Natural killer cell (primary cell): ENCODE results near the gene DAPK1. TPM values are rescaled to one million over a fixed set of nuclear protein-coding genes. Genes with fewer than 3 reads are reported as not detected.

Source experiments
- ATAC-seq, 3 donors: fragments of 150-1000 bp in 2 of 3; fragments of 200-7000 bp in 1 of 3; cut with Tn5 transposase; 1 replicate in 1 of 3; 2 replicates in 2 of 3; pipeline ENCODE4 v1.10.0; 2021; ENCODE audit warnings: mild to moderate bottlenecking in 2 of 3, moderate library complexity in 2 of 3
- DNase-seq, 2 donors: peaks; one replicate each; pipeline versions ENCODE4 v3.0.0 to v3.0.0-alpha.2; 2013 to 2021; ENCODE audit warnings: mixed read lengths in 1 of 2
- H3K27ac ChIP-seq: one replicate; pipeline ENCODE4 v1.5.1; 2013; ENCODE audit warnings: mild to moderate bottlenecking, low read length
- H3K27me3 ChIP-seq: one replicate; pipeline ENCODE4 v1.6.1; 2013; ENCODE audit warnings: low read length; ENCODE audit not compliant: control insufficient read depth, insufficient read depth
- H3K36me3 ChIP-seq: one replicate; pipeline ENCODE4 v1.6.1; 2013; ENCODE audit warnings: low read length; ENCODE audit not compliant: control insufficient read depth, insufficient read depth
- H3K4me1 ChIP-seq: one replicate; pipeline ENCODE4 v1.6.1; 2013; ENCODE audit warnings: low read length; ENCODE audit not compliant: control insufficient read depth, insufficient read depth
- H3K4me3 ChIP-seq: one replicate; pipeline ENCODE4 v1.5.1; 2013; ENCODE audit warnings: low read length
- H3K9me3 ChIP-seq: one replicate; pipeline ENCODE4 v1.6.1; 2013; ENCODE audit warnings: low read length; ENCODE audit not compliant: control insufficient read depth, insufficient read depth
- H3K27ac Mint-ChIP-seq, 2 donors: one replicate each; pipeline ENCODE4 v1.8.0; 2022; ENCODE audit warnings: mild to moderate bottlenecking in 2 of 2, mixed read lengths in 2 of 2, moderate library complexity in 1 of 2
- H3K27me3 Mint-ChIP-seq, 2 donors: one replicate each; pipeline ENCODE4 v1.8.0; 2022; ENCODE audit warnings: low read depth in 2 of 2, mixed read lengths in 2 of 2
- H3K36me3 Mint-ChIP-seq: one replicate; pipeline ENCODE4 v1.8.0; 2022; ENCODE audit warnings: mixed read lengths
- H3K4me1 Mint-ChIP-seq, 2 donors: one replicate each; pipeline ENCODE4 v1.8.0; 2022; ENCODE audit warnings: mixed read lengths in 2 of 2
- H3K4me3 Mint-ChIP-seq: one replicate; pipeline ENCODE4 v1.8.0; 2022; ENCODE audit warnings: mild to moderate bottlenecking, moderate library complexity, mixed read lengths
- H3K9me3 Mint-ChIP-seq, 2 donors: one replicate each; pipeline ENCODE4 v1.8.0; 2022; ENCODE audit warnings: mixed read lengths in 2 of 2
- CTCF ChIP-seq: fragments of 200-600 bp; IDR thresholded peaks from one replicate; pipeline ENCODE4 v1.8.0; 2022; ENCODE audit warnings: antibody characterized with exemption
- WGBS: methylation state at CpG from one replicate; pipeline ENCODE4 v1.1.7; 2013; ENCODE audit warnings: missing lambda C conversion rate; ENCODE audit not compliant: insufficient coverage; 5-methylcytosine and 5-hydroxymethylcytosine counted together
- intact Hi-C: fragments of 100-400 bp; cut with micrococcal nuclease; formaldehyde crosslinking; loops from one replicate; pipeline ENCODE4 v1.14.2; 2022
- total RNA-seq, 4 donors: library from RNA; stranded (reverse); fragments of 120-200 nt in 1 of 4; gene quantifications; one replicate each; pipeline versions ENCODE4 v1.2.3 to v1.2.4, GENCODE V29; 2013 to 2022

Gene DAPK1
- total RNA-seq, 3 donors from 2014 or later (not counting 1 experiment from before 2014, with no cell fraction given), result 12.2 to 26.5 (median 22.7) TPM

GRCh38 chr9:87712801-87713277 lies 215.2 kb downstream of the DAPK1 start:
- Histone ChIP-seq H3K27ac (no peak overlapping the region), H3K4me3 (no peak overlapping the region), H3K27me3 (no peaks in the 10 kb centered on the region), H3K4me1 (no peaks in the 10 kb centered on the region), H3K9me3 (no peaks in the 10 kb centered on the region), H3K36me3 (no peaks in the 10 kb centered on the region)
- ATAC-seq (peak in 1 of 3 donors; percentile 41), DNase-seq (no peak)
- Mint-ChIP-seq H3K9me3 (no peaks in the 10 kb centered on the region), H3K4me3 (no peak overlapping the region), H3K4me1 (no peaks in the 10 kb centered on the region), H3K27me3 (peaks cover 0 to 3% of the 10 kb centered on the region in 2 donors), H3K36me3 (no peaks in the 10 kb centered on the region), H3K27ac (peak overlapping the region in 1 of 2 donors; percentile 5)
- TF ChIP-seq CTCF, result no peak
- intact Hi-C loops, result no loop called here
- WGBS, result 96% methylated on average over 6 of the region's 6 CpGs

GRCh38 chr9:87713278-87713987 lies 215.8 kb downstream of the DAPK1 start:
- H3K4me3 ChIP-seq, result no peak overlapping the region
- peaks cover 0 to 3% of the 10 kb centered on the region in 2 donors for H3K27me3 Mint-ChIP-seq

GRCh38 chr9:87713988-87714330 lies 216.3 kb downstream of the DAPK1 start:
- 72% methylated on average over 5 of the region's 5 CpGs for WGBS
- Mint-ChIP-seq H3K4me1 (no peaks in the 10 kb centered on the region), H3K27me3 (peaks cover 0 to 3% of the 10 kb centered on the region in 2 donors), H3K27ac (no peak overlapping the region), H3K4me3 (no peak overlapping the region), H3K9me3 (no peaks in the 10 kb centered on the region), H3K36me3 (no peaks in the 10 kb centered on the region)
- TF ChIP-seq CTCF, result no peak
- intact Hi-C loops, result no loop called here
- no peak for ATAC-seq
- no peak for DNase-seq
- H3K9me3 ChIP-seq, result no peaks in the 10 kb centered on the region
- H3K27me3 ChIP-seq, result no peaks in the 10 kb centered on the region
- H3K36me3 ChIP-seq, result no peaks in the 10 kb centered on the region
- H3K4me1 ChIP-seq, result no peaks in the 10 kb centered on the region
- H3K27ac ChIP-seq, result no peak overlapping the region
- no peak overlapping the region for H3K4me3 ChIP-seq

More at GRCh38 chr9:87713278-87713987, 215.8 kb downstream of the DAPK1 start:
- ATAC-seq (peak; percentile 34 to 62 (median 37)), DNase-seq (peak in 1 of 2 donors; percentile 23)
- Mint-ChIP-seq H3K4me3 (no peak overlapping the region), H3K36me3 (no peaks in the 10 kb centered on the region), H3K4me1 (no peaks in the 10 kb centered on the region), H3K9me3 (no peaks in the 10 kb centered on the region), H3K27ac (peak overlapping the region in 1 of 2 donors; percentile 5)
- TF ChIP-seq CTCF, result no peak
- Histone ChIP-seq H3K4me1 (no peaks in the 10 kb centered on the region), H3K27ac (no peak overlapping the region), H3K36me3 (no peaks in the 10 kb centered on the region), H3K9me3 (no peaks in the 10 kb centered on the region), H3K27me3 (no peaks in the 10 kb centered on the region)
- WGBS, result 70% methylated on average over 11 of the region's 11 CpGs
- intact Hi-C loops, result no loop called here
